Muscle of back (tissue), 13 donors: ENCODE data around the gene TRIM45. TPM values are rescaled to one million over a fixed set of nuclear protein-coding genes. Genes with fewer than 3 reads are reported as not detected.
A peak's percentile ranks its signal among the peaks of the same experiment; 100 is the strongest.
"Not testable (repeated sequence)": the region's sequence is repeated elsewhere in the genome, so short reads cannot be mapped to it uniquely, and the experiment has no call there.

Experiments
- DNase-seq, 3 donors: peaks; one replicate each; pipeline versions ENCODE4 v3.0.0 to v3.0.0-alpha.2; 2013
- long read RNA-seq, 9 donors: transcript quantifications; one replicate each; lab custom pipeline, GENCODE V29; 2026
- polyA plus RNA-seq, 10 donors: library from polyadenylated mRNA; unstranded; fragments of 120-200 nt; gene quantifications; one replicate each; pipeline ENCODE4 v1.2.1, GENCODE V29; 2013; ENCODE audit not compliant: insufficient read length in 10 of 10

The TRIM45 gene
- 10 to 100 TPM; 12.4 to 24.9 (median 19.5) TPM for polyA plus RNA-seq
- long read RNA-seq, donor 1, partial matches to known transcripts: 0 of 1 reads
- long read RNA-seq, donor 1, other reads (novel, unspliced or antisense): 0 of 1 reads
- long read RNA-seq, donor 2, partial matches to known transcripts: 0 of 4 reads
- long read RNA-seq, donor 2, other reads (novel, unspliced or antisense): 0 of 4 reads
- long read RNA-seq, donor 3: 0 reads
- long read RNA-seq, donor 4, partial matches to known transcripts: 0 of 1 reads
- long read RNA-seq, donor 4, other reads (novel, unspliced or antisense): 0 of 1 reads
- long read RNA-seq, donor 5, partial matches to known transcripts: 6 of 7 reads
- long read RNA-seq, donor 5, other reads (novel, unspliced or antisense): 0 of 7 reads
- long read RNA-seq, donor 6: 0 reads
- long read RNA-seq, donor 7, partial matches to known transcripts: 0 of 6 reads
- long read RNA-seq, donor 7, other reads (novel, unspliced or antisense): 0 of 6 reads
- long read RNA-seq, donor 8, partial matches to known transcripts: 5 of 5 reads
- long read RNA-seq, donor 8, other reads (novel, unspliced or antisense): 0 of 5 reads
- long read RNA-seq, donor 9: 0 reads

- peak; percentile 97 to 99 (median 98) for DNase-seq
These were observed at the start of gene TRIM45 for GRCh38 chr1:117121589-117122329. Gene TRIM45, minus strand, starts transcription at chr1:117121749. Its CDS starts 548 bp downstream, at chr1:117121201.

GRCh38 chr1:117169871-117170596, 48.5 kb upstream of the TRIM45 start:
- DNase-seq: no peak

GRCh38 chr1:117167402-117167801, 45.9 kb upstream of the TRIM45 start:
- DNase-seq: no peak

- DNase-seq: no peak
These were observed 44.5 kb upstream of the TRIM45 start for GRCh38 chr1:117166076-117166475.

GRCh38 chr1:117164209-117164608, 42.7 kb upstream of the TRIM45 start:
- no peak for DNase-seq

- DNase-seq: peak in 2 of 3 donors; percentile 21
These were observed 41.3 kb upstream of the TRIM45 start for GRCh38 chr1:117162816-117163215.

GRCh38 chr1:117161887-117162286, 40.3 kb upstream of the TRIM45 start:
- no peak for DNase-seq

- not testable (repeated sequence) for DNase-seq
These were observed 29.8 kb upstream of the TRIM45 start for GRCh38 chr1:117151305-117151704.

GRCh38 chr1:117150316-117150715, 28.8 kb upstream of the TRIM45 start:
- DNase-seq: no peak

- DNase-seq: no peak
These were observed 26.5 kb upstream of the TRIM45 start for GRCh38 chr1:117147856-117148588.

GRCh38 chr1:117147341-117147831, 25.8 kb upstream of the TRIM45 start:
- no peak for DNase-seq

GRCh38 chr1:117146575-117147340, 25.2 kb upstream of the TRIM45 start:
- DNase-seq: peak in 1 of 3 donors; percentile 89

- DNase-seq: no peak
These were observed 24.5 kb upstream of the TRIM45 start for GRCh38 chr1:117146072-117146471.

- no peak for DNase-seq
These were observed 22.3 kb upstream of the TRIM45 start for GRCh38 chr1:117143871-117144270.

GRCh38 chr1:117143172-117143571, 21.6 kb upstream of the TRIM45 start:
- DNase-seq: no peak

GRCh38 chr1:117142200-117142599, 20.7 kb upstream of the TRIM45 start:
- peak in 1 of 3 donors; percentile 75 for DNase-seq

- no peak for DNase-seq
These were observed 17.0 kb upstream of the TRIM45 start for GRCh38 chr1:117138561-117138960.

GRCh38 chr1:117138106-117138505, 16.6 kb upstream of the TRIM45 start:
- no peak for DNase-seq

GRCh38 chr1:117137281-117137855, 15.8 kb upstream of the TRIM45 start:
- DNase-seq: no peak

- DNase-seq: no peak
These were observed 15.2 kb upstream of the TRIM45 start for GRCh38 chr1:117136749-117137148.
